ENCODE results near the gene NCOA7. TPM values are rescaled to one million over a fixed set of nuclear protein-coding genes. Genes with fewer than 3 reads are reported as not detected.

NCOA7 gene
- total RNA-seq, 2 experiments from 2014 or later, result 42.3 to 43.4 TPM

- ChIA-PET POLR2A (interaction anchor here (1.1 to 1.8 kb wide), 3 partner anchors 11 to 163 kb away, joined by 5 to 7 read pairs (median 7); no protein-coding TSS in a partner anchor), CTCF (interaction anchor here (0.6 to 6.0 kb wide), 8 partner anchors 11 to 164 kb away, joined by 3 to 106 read pairs (median 3); partner anchors contain the start of gene HINT3)
- Mint-ChIP-seq H3K9me3 (no peaks in the 10 kb centered on the region), H3K4me1 (ENCODE audit: low read depth) (peaks cover 59% of the 10 kb centered on the region), H3K27ac (peak overlapping the region; percentile 46), H3K27me3 (no peaks in the 10 kb centered on the region), H3K4me3 (peak overlapping the region; percentile 45), H3K36me3 (peaks cover 7% of the 10 kb centered on the region)
- intact Hi-C loops (cut with micrococcal nuclease), result loop anchor here (10.0 kb wide), 1 partner anchor 1502 kb away; no protein-coding TSS in a partner anchor
- no peak for DNase-seq
Observed at GRCh38 chr6:125793280-125793679, 2.5 kb downstream of the NCOA7 start.

- CTCF ChIA-PET, result interaction anchor here (0.6 to 6.0 kb wide), 9 partner anchors 10 to 164 kb away, joined by 3 to 106 read pairs (median 3); partner anchors contain the start of gene HINT3
- no peaks in the 10 kb centered on the region for H3K9me3 Mint-ChIP-seq
- POLR2A ChIA-PET, result interaction anchor here (0.6 to 1.8 kb wide), 6 partner anchors 11 to 162 kb away, joined by 3 to 7 read pairs (median 4); no protein-coding TSS in a partner anchor
Observed at GRCh38 chr6:125793863-125794262, 3.1 kb downstream of the NCOA7 start.

GRCh38 chr6:125794342-125795137 is 3.8 kb downstream of the NCOA7 start:
- ChIA-PET POLR2A (interaction anchor here (0.6 to 1.8 kb wide), 6 partner anchors 10 to 162 kb away, joined by 3 to 7 read pairs (median 4); no protein-coding TSS in a partner anchor), CTCF (interaction anchor here (0.6 to 6.0 kb wide), 6 partner anchors 10 to 163 kb away, joined by 3 to 106 read pairs (median 4); partner anchors contain the start of gene HINT3)
- H3K27ac Mint-ChIP-seq, result no peak overlapping the region
- DNase-seq, result no peak
- no peaks in the 10 kb centered on the region for H3K27me3 Mint-ChIP-seq
- H3K4me1 Mint-ChIP-seq (ENCODE audit: low read depth), result peaks cover 57% of the 10 kb centered on the region
- no peak overlapping the region for H3K4me3 Mint-ChIP-seq
- intact Hi-C loops (cut with micrococcal nuclease), result loop anchor here (1.0 to 10.0 kb wide), 2 partner anchors 10 to 1500 kb away; no protein-coding TSS in a partner anchor
- H3K36me3 Mint-ChIP-seq, result peaks cover 12% of the 10 kb centered on the region
- H3K9me3 Mint-ChIP-seq, result no peaks in the 10 kb centered on the region

More at GRCh38 chr6:125793863-125794262, 3.1 kb downstream of the NCOA7 start:
- Mint-ChIP-seq H3K36me3 (peaks cover 8% of the 10 kb centered on the region), H3K27ac (peak overlapping the region; percentile 46), H3K4me3 (peak overlapping the region; percentile 45), H3K27me3 (no peaks in the 10 kb centered on the region), H3K4me1 (ENCODE audit: low read depth) (peaks cover 59% of the 10 kb centered on the region)
- intact Hi-C loops (cut with micrococcal nuclease), result loop anchor here (1.0 to 10.0 kb wide), 2 partner anchors 10 to 1501 kb away; no protein-coding TSS in a partner anchor
- DNase-seq, result no peak

- no peaks in the 10 kb centered on the region for H3K9me3 Mint-ChIP-seq
- H3K36me3 Mint-ChIP-seq, result peaks cover 12% of the 10 kb centered on the region
- POLR2A ChIA-PET, result no interaction called here
- intact Hi-C loops (cut with micrococcal nuclease), result loop anchor here (10.0 kb wide), 1 partner anchor 1500 kb away; no protein-coding TSS in a partner anchor
- H3K27ac Mint-ChIP-seq, result no peak overlapping the region
- no peak for DNase-seq
- CTCF ChIA-PET, result interaction anchor here (3.1 kb wide), 1 partner anchor 111 kb away, joined by 9 read pairs; no protein-coding TSS in a partner anchor
- H3K27me3 Mint-ChIP-seq, result no peaks in the 10 kb centered on the region
- peaks cover 51% of the 10 kb centered on the region for H3K4me1 Mint-ChIP-seq (ENCODE audit: low read depth)
- H3K4me3 Mint-ChIP-seq, result no peak overlapping the region
Observed at GRCh38 chr6:125795301-125795700, 4.5 kb downstream of the NCOA7 start.

GRCh38 chr6:125797120-125797885 is 6.5 kb downstream of the NCOA7 start:
- intact Hi-C loops (cut with micrococcal nuclease), result loop anchor here (10.0 kb wide), 1 partner anchor 1497 kb away; no protein-coding TSS in a partner anchor
- POLR2A ChIA-PET, result no interaction called here
- CTCF ChIA-PET, result interaction anchor here (1.2 to 3.0 kb wide), 3 partner anchors 10 to 109 kb away, joined by 3 to 7 read pairs (median 3); no protein-coding TSS in a partner anchor
- H3K4me1 Mint-ChIP-seq (ENCODE audit: low read depth), result peaks cover 46% of the 10 kb centered on the region
- no peak overlapping the region for H3K27ac Mint-ChIP-seq
- H3K4me3 Mint-ChIP-seq, result no peak overlapping the region
- H3K9me3 Mint-ChIP-seq, result no peaks in the 10 kb centered on the region
- no peak for DNase-seq
- H3K36me3 Mint-ChIP-seq, result peaks cover 12% of the 10 kb centered on the region
- H3K27me3 Mint-ChIP-seq, result no peaks in the 10 kb centered on the region

GRCh38 chr6:125797886-125798444 is 7.2 kb downstream of the NCOA7 start:
- no peaks in the 10 kb centered on the region for H3K27me3 Mint-ChIP-seq
- no peak for DNase-seq
- ChIA-PET POLR2A (no interaction called here), CTCF (interaction anchor here (1.0 to 3.0 kb wide), 3 partner anchors 9 to 158 kb away, joined by 3 to 7 read pairs (median 3); no protein-coding TSS in a partner anchor)
- intact Hi-C loops (cut with micrococcal nuclease), result loop anchor here (10.0 kb wide), 1 partner anchor 1497 kb away; no protein-coding TSS in a partner anchor
- H3K36me3 Mint-ChIP-seq, result peaks cover 14% of the 10 kb centered on the region
- H3K4me1 Mint-ChIP-seq (ENCODE audit: low read depth), result peaks cover 46% of the 10 kb centered on the region
- no peaks in the 10 kb centered on the region for H3K9me3 Mint-ChIP-seq
- H3K4me3 Mint-ChIP-seq, result no peak overlapping the region
- H3K27ac Mint-ChIP-seq, result no peak overlapping the region

- Mint-ChIP-seq H3K4me3 (no peak overlapping the region), H3K36me3 (peaks cover 16% of the 10 kb centered on the region), H3K27ac (no peak overlapping the region), H3K27me3 (no peaks in the 10 kb centered on the region), H3K4me1 (ENCODE audit: low read depth) (peaks cover 46% of the 10 kb centered on the region), H3K9me3 (no peaks in the 10 kb centered on the region)
- POLR2A ChIA-PET, result no interaction called here
- intact Hi-C loops (cut with micrococcal nuclease), result loop anchor here (10.0 kb wide), 1 partner anchor 1496 kb away; no protein-coding TSS in a partner anchor
- DNase-seq, result no peak
- CTCF ChIA-PET, result interaction anchor here (1.0 to 3.0 kb wide), 2 partner anchors 8 to 157 kb away, joined by 3 to 7 read pairs; no protein-coding TSS in a partner anchor
Observed at GRCh38 chr6:125798734-125799508, 8.2 kb downstream of the NCOA7 start.

- Mint-ChIP-seq H3K36me3 (peaks cover 20% of the 10 kb centered on the region), H3K27ac (no peak overlapping the region), H3K27me3 (no peaks in the 10 kb centered on the region), H3K9me3 (no peaks in the 10 kb centered on the region), H3K4me3 (no peak overlapping the region), H3K4me1 (ENCODE audit: low read depth) (peaks cover 56% of the 10 kb centered on the region)
- POLR2A ChIA-PET, result interaction anchor here (0.6 kb wide), 1 partner anchor 1536 kb away, joined by 3 read pairs; no protein-coding TSS in a partner anchor
- CTCF ChIA-PET, result interaction anchor here (1.3 to 2.3 kb wide), 3 partner anchors 8 to 154 kb away, joined by 4 to 9 read pairs (median 8); partner anchors contain the start of genes HINT3 and NCOA7
- DNase-seq, result no peak
- intact Hi-C loops (cut with micrococcal nuclease), result no loop called here
Observed at GRCh38 chr6:125802383-125802782, 11.6 kb downstream of the NCOA7 start.

- Mint-ChIP-seq H3K4me3 (no peak overlapping the region), H3K36me3 (peaks cover 17% of the 10 kb centered on the region), H3K4me1 (ENCODE audit: low read depth) (peaks cover 58% of the 10 kb centered on the region), H3K9me3 (no peaks in the 10 kb centered on the region), H3K27ac (no peak overlapping the region), H3K27me3 (no peaks in the 10 kb centered on the region)
- intact Hi-C loops (cut with micrococcal nuclease), result no loop called here
- ChIA-PET POLR2A (no interaction called here), CTCF (interaction anchor here (1.3 to 2.3 kb wide), 2 partner anchors 12 to 154 kb away, joined by 8 to 9 read pairs; partner anchors contain the start of genes HINT3 and NCOA7)
- no peak for DNase-seq
Observed at GRCh38 chr6:125802943-125803377, 12.2 kb downstream of the NCOA7 start.

- peaks cover 20% of the 10 kb centered on the region for H3K36me3 Mint-ChIP-seq
- no peaks in the 10 kb centered on the region for H3K9me3 Mint-ChIP-seq
- ChIA-PET CTCF (interaction anchor here (1.6 to 2.7 kb wide), 2 partner anchors 10 to 13 kb away, joined by 3 to 17 read pairs; partner anchors contain the start of gene NCOA7), POLR2A (interaction anchor here (0.9 to 2.1 kb wide), 3 partner anchors 11 to 183 kb away, joined by 3 to 7 read pairs (median 3); no protein-coding TSS in a partner anchor)
- H3K4me3 Mint-ChIP-seq, result no peak overlapping the region
- intact Hi-C loops (cut with micrococcal nuclease), result loop anchor here (1.0 kb wide), 1 partner anchor 10 kb away; no protein-coding TSS in a partner anchor
- H3K27me3 Mint-ChIP-seq, result peaks cover 2% of the 10 kb centered on the region
- H3K4me1 Mint-ChIP-seq (ENCODE audit: low read depth), result peaks cover 66% of the 10 kb centered on the region
- DNase-seq, result peak; percentile 58
- H3K27ac Mint-ChIP-seq, result peak overlapping the region; percentile 9
Observed at GRCh38 chr6:125804264-125804663, 13.5 kb downstream of the NCOA7 start.
